ENCODE results near the gene CCDC70. TPM values are rescaled to one million over a fixed set of nuclear protein-coding genes. Genes with fewer than 3 reads are reported as not detected.

CCDC70 gene
- total RNA-seq, 1 donor from 2014 or later, result not detected

GRCh38 chr13:51817717-51818116 is 44.1 kb upstream of the CCDC70 start:
- TF ChIP-seq CTCF (IDR thresholded peaks at IDR 0.05; ENCODE audit: unreplicated experiment), result no peak
- H3K27ac Mint-ChIP-seq, result no peak overlapping the region
- peaks cover 4% of the 10 kb centered on the region for H3K4me1 Mint-ChIP-seq (ENCODE audit: low read depth)
- no peak for DNase-seq (ENCODE audit: low spot score, unreplicated experiment)
- no peaks in the 10 kb centered on the region for H3K36me3 Mint-ChIP-seq (ENCODE audit: insufficient read depth)
- H3K27me3 Mint-ChIP-seq, result peaks cover 15% of the 10 kb centered on the region
- H3K4me3 Mint-ChIP-seq (ENCODE audit: low read depth), result no peak overlapping the region
- H3K9me3 Mint-ChIP-seq (ENCODE audit: low read depth), result no peaks in the 10 kb centered on the region

- H3K9me3 Mint-ChIP-seq (ENCODE audit: low read depth), result no peaks in the 10 kb centered on the region
- no peak for TF ChIP-seq CTCF (IDR thresholded peaks at IDR 0.05; ENCODE audit: unreplicated experiment)
- H3K27me3 Mint-ChIP-seq, result peaks cover 15% of the 10 kb centered on the region
- no peak overlapping the region for H3K4me3 Mint-ChIP-seq (ENCODE audit: low read depth)
- no peak for DNase-seq (ENCODE audit: low spot score, unreplicated experiment)
- peaks cover 4% of the 10 kb centered on the region for H3K4me1 Mint-ChIP-seq (ENCODE audit: low read depth)
- no peak overlapping the region for H3K27ac Mint-ChIP-seq
- no peaks in the 10 kb centered on the region for H3K36me3 Mint-ChIP-seq (ENCODE audit: insufficient read depth)
These were observed 43.5 kb upstream of the CCDC70 start for GRCh38 chr13:51818276-51818675.

GRCh38 chr13:51818781-51819511 is 42.8 kb upstream of the CCDC70 start:
- H3K4me1 Mint-ChIP-seq (ENCODE audit: low read depth), result peaks cover 4% of the 10 kb centered on the region
- no peak for TF ChIP-seq CTCF (IDR thresholded peaks at IDR 0.05; ENCODE audit: unreplicated experiment)
- no peak for DNase-seq (ENCODE audit: low spot score, unreplicated experiment)
- H3K27me3 Mint-ChIP-seq, result peaks cover 15% of the 10 kb centered on the region
- H3K27ac Mint-ChIP-seq, result peak overlapping the region; percentile 3
- H3K9me3 Mint-ChIP-seq (ENCODE audit: low read depth), result no peaks in the 10 kb centered on the region
- no peak overlapping the region for H3K4me3 Mint-ChIP-seq (ENCODE audit: low read depth)
- H3K36me3 Mint-ChIP-seq (ENCODE audit: insufficient read depth), result no peaks in the 10 kb centered on the region

- no peak for DNase-seq (ENCODE audit: low spot score, unreplicated experiment)
- TF ChIP-seq CTCF (IDR thresholded peaks at IDR 0.05; ENCODE audit: unreplicated experiment), result no peak
- H3K27me3 Mint-ChIP-seq, result peaks cover 15% of the 10 kb centered on the region
- H3K4me1 Mint-ChIP-seq (ENCODE audit: low read depth), result peaks cover 4% of the 10 kb centered on the region
- no peak overlapping the region for H3K27ac Mint-ChIP-seq
- H3K4me3 Mint-ChIP-seq (ENCODE audit: low read depth), result no peak overlapping the region
- H3K9me3 Mint-ChIP-seq (ENCODE audit: low read depth), result no peaks in the 10 kb centered on the region
- H3K36me3 Mint-ChIP-seq (ENCODE audit: insufficient read depth), result no peaks in the 10 kb centered on the region
These were observed 42.2 kb upstream of the CCDC70 start for GRCh38 chr13:51819544-51819943.

- no peak for DNase-seq (ENCODE audit: low spot score, unreplicated experiment)
- no peak overlapping the region for H3K27ac Mint-ChIP-seq
- peaks cover 4% of the 10 kb centered on the region for H3K4me1 Mint-ChIP-seq (ENCODE audit: low read depth)
- no peak for TF ChIP-seq CTCF (IDR thresholded peaks at IDR 0.05; ENCODE audit: unreplicated experiment)
- H3K4me3 Mint-ChIP-seq (ENCODE audit: low read depth), result no peak overlapping the region
- H3K36me3 Mint-ChIP-seq (ENCODE audit: insufficient read depth), result no peaks in the 10 kb centered on the region
- H3K9me3 Mint-ChIP-seq (ENCODE audit: low read depth), result no peaks in the 10 kb centered on the region
- H3K27me3 Mint-ChIP-seq, result peaks cover 15% of the 10 kb centered on the region
These were observed 41.7 kb upstream of the CCDC70 start for GRCh38 chr13:51820016-51820597.

Measured in progenitor cell of endocrine pancreas (in vitro differentiated cells).